GM20000 (cell line): ENCODE data around the gene EML3.

Source experiments
- DNase-seq: peaks from one replicate; pipeline ENCODE4 v3.0.0; 2012; ENCODE audit warnings: low spot score
- TF ChIP-seq, protein P1 (sequence below): IDR thresholded peaks from 2 replicates; pipeline ENCODE4 v1.5.1; 2012; ENCODE audit warnings: mild to moderate bottlenecking, control low read depth; ENCODE audit errors: extremely low read depth, missing control alignments

EML3 gene

DNA sequence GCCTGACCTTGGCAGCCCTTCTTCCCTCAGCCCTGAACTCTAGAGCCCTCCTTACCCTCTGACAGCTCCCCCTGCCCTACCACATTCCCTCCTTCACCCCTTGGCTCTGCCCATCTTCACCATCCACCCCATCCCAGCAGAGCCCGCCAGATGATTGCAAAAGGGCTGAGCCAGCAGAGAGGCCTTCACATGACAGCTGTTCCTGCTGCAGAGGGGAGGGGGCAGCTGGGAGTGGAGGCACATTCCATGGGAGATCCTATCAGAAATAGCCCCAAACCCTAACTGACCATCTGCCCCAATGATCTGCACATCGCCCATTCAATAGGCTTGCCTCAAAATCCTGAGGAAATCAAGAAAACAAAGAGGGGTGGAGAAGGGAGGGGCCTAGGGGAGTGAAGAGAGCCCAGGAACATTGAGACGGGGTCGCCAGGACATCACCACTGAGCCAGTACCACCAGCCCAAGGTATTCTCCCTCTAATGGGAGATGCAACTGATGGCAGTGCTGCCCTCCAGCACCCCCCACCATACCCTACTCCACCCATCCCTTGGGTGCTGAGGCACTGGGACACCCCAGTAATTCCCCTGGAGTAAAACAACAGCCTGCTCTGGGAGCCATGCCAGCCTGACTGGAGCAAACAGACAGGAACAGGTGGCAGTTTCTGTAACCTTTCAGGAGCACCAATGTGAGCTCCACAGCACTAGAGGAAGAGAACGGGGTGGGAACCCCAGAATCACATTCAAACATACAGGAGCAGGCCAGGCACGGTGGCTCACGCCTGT lies 58.0 kb downstream of the EML3 start:
- no peak for DNase-seq
- TF ChIP-seq, protein P1, sequence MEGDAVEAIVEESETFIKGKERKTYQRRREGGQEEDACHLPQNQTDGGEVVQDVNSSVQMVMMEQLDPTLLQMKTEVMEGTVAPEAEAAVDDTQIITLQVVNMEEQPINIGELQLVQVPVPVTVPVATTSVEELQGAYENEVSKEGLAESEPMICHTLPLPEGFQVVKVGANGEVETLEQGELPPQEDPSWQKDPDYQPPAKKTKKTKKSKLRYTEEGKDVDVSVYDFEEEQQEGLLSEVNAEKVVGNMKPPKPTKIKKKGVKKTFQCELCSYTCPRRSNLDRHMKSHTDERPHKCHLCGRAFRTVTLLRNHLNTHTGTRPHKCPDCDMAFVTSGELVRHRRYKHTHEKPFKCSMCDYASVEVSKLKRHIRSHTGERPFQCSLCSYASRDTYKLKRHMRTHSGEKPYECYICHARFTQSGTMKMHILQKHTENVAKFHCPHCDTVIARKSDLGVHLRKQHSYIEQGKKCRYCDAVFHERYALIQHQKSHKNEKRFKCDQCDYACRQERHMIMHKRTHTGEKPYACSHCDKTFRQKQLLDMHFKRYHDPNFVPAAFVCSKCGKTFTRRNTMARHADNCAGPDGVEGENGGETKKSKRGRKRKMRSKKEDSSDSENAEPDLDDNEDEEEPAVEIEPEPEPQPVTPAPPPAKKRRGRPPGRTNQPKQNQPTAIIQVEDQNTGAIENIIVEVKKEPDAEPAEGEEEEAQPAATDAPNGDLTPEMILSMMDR: no peak

GRCh38 chr11:62553839-62554361 lies 58.7 kb downstream of the EML3 start:
- no peak for DNase-seq
- TF ChIP-seq, protein P1: no peak

DNA sequence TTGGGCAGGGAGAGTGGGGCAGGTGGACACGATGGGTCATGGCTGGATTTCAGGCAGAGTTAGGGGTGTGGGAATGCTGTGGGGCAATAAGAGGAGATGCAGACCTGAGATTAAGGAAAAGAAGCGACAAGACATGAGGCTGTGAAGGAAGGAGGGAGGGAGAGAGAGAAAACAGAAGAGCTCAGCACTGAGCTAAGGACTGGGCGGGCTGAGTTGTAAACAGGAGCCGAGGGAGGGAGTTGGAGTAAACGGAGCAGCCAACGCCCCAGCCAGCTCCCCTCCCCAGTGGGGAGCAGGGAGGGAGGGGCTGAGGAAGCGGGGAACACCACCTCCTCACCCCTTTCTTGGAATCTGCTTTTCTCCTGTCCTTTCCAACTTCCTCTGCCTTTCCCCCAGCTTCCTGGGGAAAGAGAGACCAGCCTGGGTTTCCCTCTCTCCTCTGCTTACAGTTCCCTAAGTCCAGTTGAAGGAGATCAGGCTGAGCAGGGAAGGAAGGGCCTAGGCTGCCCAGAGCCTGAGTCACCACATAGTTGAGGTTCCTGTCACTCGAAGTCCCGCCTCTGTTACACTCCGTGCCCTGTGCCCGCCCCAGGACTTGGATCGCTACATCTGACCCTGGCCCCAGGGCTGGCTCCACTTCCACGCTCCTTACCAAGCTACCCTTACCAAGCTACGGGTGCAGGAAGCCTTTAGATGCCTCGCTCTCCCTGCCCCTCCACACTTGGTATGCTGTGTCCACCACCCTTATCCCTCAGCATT lies 59.3 kb downstream of the EML3 start:
- DNase-seq: no peak
- TF ChIP-seq, protein P1: no peak

DNA sequence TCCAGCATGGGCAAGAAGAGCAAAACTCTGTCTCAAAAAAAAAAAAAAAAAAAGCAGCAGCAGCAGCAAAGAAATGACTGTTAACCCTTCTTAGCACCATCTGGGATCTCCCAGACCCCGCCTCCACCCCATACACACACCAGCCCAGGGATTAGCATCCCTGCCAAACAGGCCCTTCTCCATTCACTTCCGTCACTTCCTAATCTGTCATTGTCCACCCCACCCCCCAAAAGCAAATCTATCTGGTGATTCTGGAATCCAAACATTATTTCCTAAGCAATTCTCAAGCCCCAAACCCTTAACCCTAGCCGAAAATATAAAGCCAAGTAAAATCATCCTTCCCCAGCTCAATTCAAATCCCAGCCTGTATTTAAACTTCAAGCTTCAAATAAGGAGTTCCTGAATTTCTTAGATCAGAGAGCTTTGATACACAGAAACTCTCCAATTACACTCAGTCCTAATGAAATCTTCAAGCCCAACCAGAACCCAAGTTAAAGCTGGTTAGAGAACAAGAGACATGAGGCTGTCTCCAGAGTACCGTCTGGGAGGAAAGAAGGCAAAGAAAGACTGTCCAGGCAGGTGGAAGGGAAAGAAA lies 60.0 kb downstream of the EML3 start:
- TF ChIP-seq, protein P1: no peak
- DNase-seq: no peak
